Measurements from ENCODE around the gene MBD6. TPM values are rescaled to one million over a fixed set of nuclear protein-coding genes. Genes with fewer than 3 reads are reported as not detected.

The MBD6 gene
- total RNA-seq, 1 donor from 2014 or later: 115 TPM

DNA sequence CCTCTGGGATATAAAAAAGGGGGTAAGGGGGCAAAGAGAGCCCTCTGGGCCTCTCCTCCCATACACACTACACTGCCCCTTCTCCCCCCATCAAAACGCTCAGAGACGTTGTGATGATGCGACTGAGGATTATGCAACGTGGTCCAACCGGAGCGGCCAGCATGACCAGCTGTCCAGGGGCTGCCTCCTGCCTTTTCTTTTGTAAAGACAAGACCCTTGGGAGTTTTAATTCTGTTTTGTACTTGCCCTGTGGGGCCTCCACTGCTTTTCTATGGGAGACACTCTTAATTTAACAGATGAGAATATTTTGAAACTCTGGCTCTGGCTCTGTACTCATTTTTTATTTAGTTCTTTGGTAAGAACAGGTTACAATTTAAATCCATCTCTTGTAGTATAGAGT is 7.2 kb downstream of the MBD6 start:
- DNase-seq (ENCODE audit: low spot score): no peak

DNA sequence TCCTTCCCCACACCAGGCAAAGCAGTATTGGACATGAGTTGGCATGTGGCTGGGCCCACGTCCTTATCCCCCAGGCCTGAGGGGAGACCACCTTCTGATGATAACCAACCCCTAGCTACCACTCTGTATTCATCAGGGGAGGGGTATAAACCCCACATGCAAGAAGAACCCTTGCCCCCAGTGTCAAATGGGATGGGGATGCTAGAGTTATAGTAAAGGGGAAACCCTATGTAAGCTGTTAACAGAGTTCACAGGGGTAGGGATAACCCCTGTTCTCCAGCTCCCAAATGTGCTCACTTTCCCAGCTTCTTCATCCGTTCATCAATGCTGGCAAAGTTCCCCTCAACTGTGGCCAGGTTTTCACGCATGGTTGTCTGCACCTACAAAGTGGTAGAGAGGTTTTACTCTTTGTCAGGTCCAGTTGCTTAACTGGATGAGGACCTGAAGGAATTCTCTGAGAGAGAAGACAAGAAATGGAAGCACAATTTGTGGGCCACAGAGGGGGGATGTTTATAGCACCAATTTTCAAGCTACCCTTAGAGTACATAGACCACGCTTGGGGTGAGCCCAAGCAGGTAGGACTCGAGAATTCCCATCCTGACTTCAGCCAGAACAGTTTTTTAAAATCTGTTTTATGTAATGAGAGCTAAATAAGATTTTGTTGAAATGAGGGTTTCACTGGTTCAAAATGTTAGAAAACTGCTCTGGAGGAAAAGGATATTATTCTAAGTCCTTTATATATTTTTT is 7.9 kb downstream of the MBD6 start:
- no peak for DNase-seq (ENCODE audit: low spot score)

DNA sequence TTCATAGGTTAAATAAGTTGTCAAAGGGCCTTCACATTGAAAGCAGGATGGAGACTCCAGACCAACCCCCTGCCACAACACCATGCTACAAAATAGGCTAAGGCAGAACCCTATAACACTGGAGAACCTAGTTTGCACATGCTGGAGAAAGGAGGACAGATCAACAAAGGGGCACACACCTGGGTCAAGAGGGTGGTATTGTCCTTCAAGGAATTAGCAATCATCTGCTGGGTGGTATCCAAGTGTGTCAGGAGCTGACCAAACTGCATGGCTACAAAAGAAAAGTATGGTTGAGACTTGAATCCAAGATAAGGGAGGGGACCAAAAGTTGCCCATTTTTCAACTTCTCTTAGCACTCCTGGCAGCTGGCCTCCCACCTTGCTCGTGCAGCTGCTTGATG is 9.2 kb downstream of the MBD6 start:
- DNase-seq (ENCODE audit: low spot score): no peak

DNA sequence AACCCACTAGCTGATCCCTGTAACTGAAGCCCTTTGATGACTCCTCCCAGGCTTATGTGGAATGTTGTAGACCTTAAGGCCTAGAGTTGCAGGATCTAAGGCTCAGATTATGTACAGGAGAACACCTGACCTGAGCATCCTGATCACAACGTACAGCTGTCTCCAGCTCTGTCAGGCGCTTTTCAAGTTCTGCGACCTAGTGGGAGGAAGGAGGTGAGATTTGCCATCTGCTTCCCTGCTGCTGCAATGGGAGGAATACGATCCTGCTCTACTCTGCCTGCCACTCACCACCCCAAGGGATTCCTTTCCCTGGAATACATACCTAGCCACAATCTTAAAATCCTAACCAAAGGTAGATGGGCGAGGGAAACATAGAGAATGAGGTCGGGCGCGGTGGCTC is 10.5 kb downstream of the MBD6 start:
- no peak for DNase-seq (ENCODE audit: low spot score)

DNA sequence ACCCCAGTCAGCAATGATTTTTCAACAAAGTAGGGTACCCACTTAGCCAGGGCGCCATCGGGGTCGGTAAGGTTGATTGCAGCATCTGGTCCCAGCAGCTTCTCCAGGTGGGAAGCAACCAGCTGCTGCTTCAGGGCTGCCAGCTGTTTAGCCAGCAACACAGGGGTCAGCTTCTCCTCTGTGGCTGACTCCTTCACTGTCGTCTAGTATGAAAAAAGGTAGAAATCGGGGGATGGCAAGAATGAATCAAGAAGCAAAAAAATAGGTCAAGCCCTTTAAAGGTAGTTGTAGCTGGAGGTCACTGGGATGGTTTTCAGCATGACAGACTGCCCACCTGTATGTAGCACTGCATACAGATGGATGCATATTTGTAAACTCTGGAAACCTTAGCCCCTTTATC is 11.6 kb downstream of the MBD6 start:
- no peak for DNase-seq (ENCODE audit: low spot score)

DNA sequence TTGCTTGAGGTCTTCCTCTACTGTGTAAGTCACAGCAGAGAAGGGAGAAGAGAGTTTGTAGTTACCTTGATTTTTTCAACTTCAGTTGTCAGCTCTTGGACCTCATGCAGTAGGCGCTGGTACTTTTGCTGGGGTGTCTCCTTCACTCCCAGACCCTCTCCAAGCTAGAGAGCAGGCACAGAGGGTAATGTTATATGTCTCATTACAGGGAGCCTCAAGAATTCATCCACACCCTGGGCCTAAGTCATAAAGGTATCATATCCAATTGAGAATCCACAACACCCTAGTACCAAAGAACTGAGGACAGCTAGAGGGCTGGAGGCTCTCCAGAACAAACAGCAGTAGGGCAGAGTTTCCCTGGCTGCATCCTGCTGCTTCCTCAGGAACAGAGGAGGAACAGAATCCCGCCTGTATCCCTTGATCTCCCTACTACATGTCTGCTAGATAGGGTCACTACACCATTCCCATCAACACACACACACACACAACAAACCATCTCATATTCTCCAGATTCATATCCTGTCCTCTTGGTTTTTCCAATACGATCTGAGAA is 12.4 kb downstream of the MBD6 start:
- no peak for DNase-seq (ENCODE audit: low spot score)

DNA sequence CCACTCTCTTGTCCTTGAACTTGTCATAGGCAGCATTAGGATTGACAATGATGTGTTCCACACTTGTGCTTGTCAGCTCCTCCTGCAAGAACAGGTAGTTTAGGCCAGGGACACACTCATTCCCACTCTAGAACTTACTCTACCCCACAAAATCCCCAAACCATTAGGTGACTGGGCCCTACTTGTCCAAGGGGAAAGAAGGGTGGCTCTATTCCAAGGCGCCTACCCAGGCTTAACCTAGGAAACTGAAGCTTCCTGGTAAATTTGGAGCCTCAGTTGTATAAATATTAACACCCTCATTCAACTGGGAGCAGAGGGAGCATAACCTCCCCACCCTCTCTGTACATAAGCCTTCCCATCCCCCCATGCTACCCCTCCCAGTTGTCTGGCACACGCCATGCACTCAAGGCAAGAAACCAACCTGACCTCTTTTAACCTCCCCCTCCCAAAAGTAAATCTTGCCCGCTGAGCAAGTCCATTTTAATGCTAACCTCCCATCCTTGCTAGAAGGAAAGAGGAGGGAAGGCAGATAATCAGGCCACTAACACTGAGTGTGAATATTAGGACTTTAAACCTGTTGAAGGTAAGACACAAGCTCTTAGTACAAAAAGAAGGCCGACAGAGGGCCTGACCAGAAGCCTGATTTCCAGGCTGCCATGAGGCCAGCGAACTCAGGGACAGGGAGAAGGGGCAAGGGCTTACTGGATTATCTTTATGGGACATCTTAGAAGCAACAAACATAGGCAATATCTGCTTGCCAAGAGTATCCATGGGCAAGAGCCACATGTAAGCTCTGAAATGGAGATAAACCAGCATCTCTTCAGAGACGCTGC is 13.4 kb downstream of the MBD6 start:
- DNase-seq (ENCODE audit: low spot score): peak; percentile 46

DNA sequence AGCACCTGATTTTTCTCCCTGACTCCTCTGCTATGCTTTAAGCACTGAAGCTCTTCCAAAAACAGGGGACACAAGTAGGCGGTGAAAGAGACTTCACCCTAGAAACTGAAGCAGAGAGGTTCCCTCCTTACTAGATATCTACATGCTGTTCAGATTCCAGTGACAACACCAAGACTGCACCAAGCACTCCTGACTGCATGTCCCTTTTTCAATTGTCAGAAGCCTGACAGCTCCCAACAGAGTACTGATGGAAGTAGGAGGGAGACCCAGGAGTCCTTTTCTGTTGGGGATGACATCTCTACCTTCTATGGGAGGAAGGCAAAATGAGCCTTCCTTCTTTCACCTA is 13.9 kb downstream of the MBD6 start:
- no peak for DNase-seq (ENCODE audit: low spot score)

DNA sequence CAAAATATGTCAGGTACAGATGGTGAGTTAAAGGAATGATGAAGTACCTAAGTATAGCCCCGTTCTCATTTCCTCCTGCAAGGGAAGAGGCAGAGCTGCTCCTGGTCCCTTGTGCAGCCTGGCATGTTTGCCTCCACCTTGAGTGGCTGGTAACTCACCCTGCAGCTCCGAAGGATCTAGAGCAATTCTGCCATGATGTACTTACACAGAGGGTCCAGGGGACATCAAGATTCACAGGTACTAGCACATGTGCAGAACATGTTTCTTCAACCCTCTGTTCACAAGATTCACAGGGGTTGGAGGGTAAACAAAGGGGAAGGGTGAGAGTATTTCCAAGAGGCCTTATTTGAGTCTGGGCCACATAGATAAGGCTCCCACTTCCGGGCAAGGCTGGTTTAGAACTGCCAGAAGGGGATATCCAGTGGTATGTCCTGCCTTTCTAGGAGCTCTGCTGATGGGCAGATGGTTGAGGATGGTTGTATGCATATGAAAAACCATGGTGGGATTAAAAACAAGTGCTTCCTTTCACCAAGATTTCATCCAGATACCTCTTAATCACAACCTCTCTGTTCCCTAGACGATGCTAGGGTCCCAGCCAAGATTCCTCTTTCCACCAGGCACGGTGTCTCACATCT is 16.6 kb downstream of the MBD6 start:
- no peak for DNase-seq (ENCODE audit: low spot score)

DNA sequence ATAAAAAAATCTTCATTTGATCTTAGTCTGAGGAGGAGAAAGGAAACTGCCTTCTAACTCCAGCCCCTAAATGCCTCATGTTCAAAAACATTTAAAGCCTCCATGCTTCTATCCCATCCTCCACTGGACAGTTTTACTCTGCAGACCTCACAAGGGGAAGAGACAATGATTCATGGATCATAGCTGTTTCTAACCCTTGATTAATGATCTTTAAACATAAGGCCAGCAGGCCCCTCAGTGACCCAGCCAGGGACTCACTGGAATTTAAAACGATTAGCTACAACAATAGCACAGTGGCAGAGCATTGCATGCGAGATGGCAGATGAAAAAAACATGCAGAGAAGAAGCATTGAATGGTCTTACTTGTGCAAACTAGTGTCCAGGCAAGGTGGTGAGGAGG is 18.4 kb downstream of the MBD6 start:
- no peak for DNase-seq (ENCODE audit: low spot score)

DNA sequence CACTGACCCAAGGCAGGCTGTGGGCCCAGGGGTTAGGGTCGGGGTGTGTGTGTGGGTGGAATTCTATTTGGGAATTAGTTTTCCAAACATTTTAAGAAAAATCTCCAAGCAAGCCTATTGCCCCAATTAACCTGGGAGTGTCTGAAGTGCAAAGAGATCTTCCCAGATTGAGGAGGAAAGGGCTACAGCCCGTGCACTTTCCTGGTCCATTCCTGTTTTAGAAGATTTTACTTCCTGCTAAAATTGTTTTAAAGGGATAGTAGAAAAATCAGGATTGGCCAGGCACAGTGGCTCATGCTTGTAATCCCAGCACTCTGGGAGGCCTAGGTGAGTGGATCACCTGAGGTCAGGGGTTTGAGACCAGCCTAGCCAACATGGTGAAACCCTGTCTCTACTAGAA is 19.1 kb downstream of the MBD6 start:
- DNase-seq (ENCODE audit: low spot score): no peak

DNA sequence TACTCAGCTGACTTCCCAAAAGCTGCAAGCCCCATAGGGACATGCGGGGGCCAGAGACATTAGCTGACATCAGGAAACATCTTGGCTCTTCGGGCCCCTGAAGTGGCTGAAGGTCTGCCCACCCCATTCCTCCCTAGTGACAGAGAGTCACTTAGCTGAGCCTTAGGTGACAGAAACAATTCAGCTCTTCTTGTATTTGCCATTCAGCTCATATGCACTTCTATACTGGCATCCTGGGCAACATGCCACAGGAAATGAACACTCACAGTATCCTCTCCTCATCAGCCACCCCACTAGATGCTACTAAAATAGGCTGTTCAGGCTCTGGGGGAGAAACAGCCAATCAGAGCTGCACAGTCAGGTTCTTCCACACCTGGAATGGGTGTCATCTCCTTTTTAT is 21.0 kb downstream of the MBD6 start:
- DNase-seq (ENCODE audit: low spot score): no peak

DNA sequence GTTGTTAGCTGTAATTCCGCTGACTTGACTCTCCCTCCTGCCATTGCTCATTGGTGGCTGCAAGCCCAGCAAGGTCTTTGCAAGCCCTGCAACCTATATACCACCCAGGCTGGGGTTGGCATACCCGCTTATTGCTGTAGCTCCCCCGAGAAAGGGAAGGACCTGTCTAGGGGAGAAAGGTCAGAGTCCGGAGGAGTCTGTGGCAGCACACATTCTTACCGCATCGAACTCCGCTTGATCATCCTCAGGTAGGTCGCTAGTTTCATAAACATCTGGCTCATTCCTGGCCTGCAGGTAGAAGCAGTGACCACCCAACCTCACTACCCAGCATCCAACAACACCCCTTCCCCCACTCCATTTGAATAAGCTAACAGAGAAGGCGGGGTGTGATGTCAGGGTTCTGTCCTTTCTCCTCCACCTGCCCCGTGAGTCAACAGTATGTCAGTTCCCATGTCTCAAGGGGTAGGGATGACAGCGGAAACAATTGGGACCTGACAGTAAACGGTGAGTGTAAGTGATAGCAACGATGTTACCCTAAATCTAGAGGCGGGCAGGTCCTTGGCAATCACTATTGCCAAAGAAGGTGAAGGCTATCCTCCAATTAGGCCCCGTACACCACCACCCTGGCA is 23.3 kb downstream of the MBD6 start:
- no peak for DNase-seq (ENCODE audit: low spot score)

DNA sequence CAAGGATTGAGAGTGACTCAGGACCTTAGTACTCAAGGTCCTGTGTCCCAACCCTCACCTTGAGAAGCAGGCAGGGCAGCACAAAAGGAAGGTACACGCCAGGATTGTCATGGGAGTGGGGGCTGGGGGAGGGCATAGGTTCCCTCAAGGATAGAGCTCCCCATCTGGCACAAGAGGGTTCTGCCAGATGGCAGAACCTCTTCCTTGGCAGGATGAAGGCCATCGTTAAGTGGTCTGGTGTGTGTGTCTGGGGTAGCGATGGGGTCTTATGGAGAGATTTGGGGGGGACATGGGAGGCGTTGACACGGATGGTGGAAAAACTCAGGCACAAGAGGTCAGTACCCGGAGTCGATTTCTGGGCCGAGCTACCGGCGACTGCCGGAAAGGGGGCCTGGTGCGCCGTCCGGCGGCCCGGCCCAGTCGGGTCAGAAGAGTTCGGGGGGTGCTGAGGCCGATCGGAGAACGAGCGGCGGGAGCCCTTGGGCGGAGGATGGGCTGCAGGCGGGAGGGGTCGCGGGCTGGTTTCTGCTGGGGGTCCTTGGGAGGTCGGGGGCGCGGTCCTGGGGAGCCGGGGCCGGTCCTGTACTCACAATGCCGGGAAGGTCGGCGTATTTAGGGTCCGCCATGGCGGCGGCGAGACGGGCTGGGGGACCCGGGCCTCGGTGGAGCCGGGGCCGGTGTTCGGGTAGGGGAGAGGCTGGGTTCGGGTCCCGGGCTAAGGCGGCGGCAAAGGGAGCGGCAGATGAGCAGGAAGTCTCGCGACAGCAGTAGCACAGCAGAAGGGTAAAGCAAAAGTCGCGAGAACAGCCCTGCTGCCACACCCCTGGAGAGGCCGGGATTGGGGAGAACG is 24.0 kb downstream of the MBD6 start, which contains the start of gene DCTN2:
Gene DCTN2, minus strand, starts transcription at position 755 of the 850 bp plus-strand sequence. Its CDS starts 129 bp downstream, at position 626.
- DNase-seq (ENCODE audit: low spot score): peak; percentile 97

DNA sequence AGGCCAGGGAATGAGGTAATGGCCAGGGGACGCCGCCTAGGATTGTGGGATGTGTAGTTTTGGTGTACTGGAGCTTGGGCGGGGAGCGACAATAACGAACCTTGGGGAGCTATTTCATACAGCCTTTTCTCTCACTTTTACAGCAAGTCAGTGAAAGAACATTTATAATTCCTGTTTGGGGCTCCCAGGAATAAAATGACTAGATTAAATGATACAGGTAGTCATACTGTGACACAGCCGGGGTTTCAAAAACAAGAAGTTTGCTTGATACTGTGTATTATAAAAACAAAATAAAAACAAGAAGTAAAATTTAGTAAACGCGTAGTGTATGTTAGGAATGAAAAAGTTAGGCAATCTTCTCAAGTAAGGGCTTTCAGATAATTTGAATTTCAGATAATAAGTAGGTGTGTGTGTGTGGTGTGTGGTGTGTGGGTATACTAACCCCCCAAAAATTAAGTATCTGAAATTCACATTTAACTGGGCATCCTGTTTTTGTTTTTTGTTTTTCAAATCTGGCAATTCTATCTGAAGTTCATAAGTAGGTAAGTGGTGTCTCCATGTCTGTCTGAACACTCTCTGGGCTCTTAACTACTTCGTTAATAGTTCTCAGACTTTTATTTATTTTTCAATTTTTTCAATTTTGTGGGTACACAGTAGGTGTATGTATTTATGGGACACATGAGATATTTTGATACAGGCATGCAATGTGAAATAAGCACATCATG is 24.8 kb downstream of the MBD6 start:
- DNase-seq (ENCODE audit: low spot score): no peak

DNA sequence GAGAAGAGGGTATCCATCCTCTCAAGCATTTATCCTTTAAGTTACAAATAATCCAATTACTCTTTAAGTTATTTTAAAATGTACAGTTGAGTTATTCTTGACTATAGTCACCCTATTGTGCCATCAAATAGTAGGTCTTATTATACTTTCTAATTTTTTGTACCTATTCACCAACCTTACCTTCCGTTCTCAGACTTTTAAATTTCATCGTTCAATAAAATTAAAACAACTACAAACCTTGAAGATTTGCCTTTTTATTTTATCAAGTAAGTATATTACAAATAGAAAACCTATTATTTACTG is 25.3 kb downstream of the MBD6 start:
- no peak for DNase-seq (ENCODE audit: low spot score)

DNA sequence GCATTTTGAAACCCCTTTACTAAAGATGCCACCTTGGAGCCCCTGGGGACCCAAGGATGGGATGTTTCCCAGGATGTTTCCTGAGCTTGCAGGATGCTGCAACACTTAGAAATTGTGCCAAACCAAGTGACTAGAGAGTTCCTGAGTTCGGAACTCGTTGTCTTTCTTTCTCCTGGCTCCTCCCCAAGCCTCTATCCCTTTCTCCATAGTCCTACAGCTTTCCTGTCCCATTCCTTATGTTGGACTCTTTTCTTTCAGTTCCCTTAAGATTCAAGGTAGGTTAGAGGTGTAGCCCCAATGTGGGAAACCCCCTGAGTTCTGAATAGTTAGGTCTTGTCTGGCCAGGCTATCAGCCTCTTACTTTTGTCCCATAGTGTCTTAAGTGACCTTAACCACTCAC is 25.9 kb downstream of the MBD6 start:
- DNase-seq (ENCODE audit: low spot score): no peak

DNA sequence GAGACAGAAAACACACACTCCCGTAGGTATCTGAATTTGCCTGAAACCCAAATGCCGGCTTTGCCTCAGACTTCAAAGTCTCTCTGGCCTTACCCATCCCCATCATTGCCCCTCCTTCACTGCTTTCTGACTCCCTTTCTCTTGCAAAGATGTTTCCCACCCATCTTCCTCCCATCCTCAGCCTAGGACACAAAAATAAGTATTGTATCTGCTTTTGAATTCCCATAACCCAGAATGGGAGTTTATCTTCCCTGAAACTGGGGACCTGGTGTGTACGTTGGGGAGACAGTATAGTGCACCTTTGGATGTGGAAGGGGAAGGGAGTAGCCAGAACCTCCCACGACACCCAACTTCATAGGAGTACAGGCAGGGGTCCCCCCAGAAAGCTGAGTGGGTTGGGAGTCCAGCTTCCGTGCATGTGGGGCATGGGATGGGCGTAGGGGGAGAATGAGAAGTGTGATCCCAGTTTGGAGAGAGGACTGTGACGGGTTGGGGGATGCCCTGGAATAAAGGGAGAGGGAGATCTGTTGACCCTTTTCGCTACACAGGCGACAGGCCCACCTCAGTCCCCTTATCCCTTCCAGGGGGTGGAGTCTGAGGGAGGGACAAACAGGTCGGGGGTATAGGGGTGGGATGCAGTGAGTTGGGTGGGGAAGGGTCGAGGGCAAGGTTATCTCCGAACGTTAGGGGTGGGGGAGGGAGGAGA is 26.7 kb downstream of the MBD6 start:
- no peak for DNase-seq (ENCODE audit: low spot score)

DNA sequence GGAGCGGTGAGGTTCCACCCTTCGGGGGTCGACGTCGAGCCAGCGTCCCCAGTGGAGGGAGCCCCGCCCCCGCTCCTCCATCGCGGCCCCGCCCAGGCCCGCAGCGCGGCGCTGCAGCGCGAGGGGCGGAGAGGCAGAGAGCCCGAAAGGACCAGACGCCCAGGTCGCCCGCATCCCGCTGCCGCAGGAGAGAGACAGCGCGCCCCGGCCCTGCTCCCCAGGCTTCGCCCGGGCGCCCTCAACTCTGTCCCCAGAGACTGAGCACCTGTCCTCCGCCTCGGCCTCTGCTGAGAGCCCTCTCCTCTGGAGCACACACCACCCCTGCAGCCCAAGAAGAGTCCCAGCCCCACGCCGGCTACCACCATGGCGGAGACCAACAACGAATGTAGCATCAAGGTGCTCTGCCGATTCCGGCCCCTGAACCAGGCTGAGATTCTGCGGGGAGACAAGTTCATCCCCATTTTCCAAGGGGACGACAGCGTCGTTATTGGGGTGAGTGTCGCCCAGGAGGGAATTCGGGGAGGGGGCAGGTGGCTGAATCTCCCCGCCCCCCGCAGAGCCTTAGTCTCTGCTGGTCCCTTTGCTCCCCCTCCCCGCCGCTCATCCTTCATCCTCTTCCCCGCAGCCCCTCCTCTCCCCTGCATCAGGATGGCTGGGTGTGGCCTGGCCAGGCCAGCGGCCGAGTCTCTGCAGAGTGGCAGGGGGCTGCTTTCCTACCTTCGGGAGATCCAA is 27.5 kb downstream of the MBD6 start, which contains the start of gene KIF5A:
Gene KIF5A, plus strand, starts transcription at position 136 of the 732 bp plus-strand sequence. Its CDS starts 228 bp downstream, at position 364.
- no peak for DNase-seq (ENCODE audit: low spot score)

Data from mucosa of gallbladder (tissue), 1 donor.